Effector memory CD4-positive, alpha-beta T cell (primary cell): Measurements from ENCODE around the gene MDN1.
"Not testable (repeated sequence)": the region's sequence is repeated elsewhere in the genome, so short reads cannot be mapped to it uniquely, and the experiment has no call there.

Experiments
- DNase-seq, 3 donors: peaks; one replicate each; pipeline ENCODE4 v3.0.0-alpha.2; 2020
- H3K27ac ChIP-seq: 2 replicates; pipeline ENCODE4 v1.7.0; 2013; ENCODE audit warnings: mild to moderate bottlenecking, low read length, moderate library complexity; ENCODE audit not compliant: insufficient read depth, poor library complexity, severe bottlenecking
- H3K27me3 ChIP-seq: replicated peaks from 2 replicates; pipeline ENCODE4 v1.7.0; 2013; ENCODE audit warnings: mild to moderate bottlenecking, low read length; ENCODE audit not compliant: insufficient read depth, control insufficient read depth, poor library complexity, severe bottlenecking
- H3K36me3 ChIP-seq: 2 replicates; pipeline ENCODE4 v1.7.0; 2013; ENCODE audit warnings: mild to moderate bottlenecking, low read length, moderate library complexity; ENCODE audit not compliant: control insufficient read depth, insufficient read depth
- H3K4me1 ChIP-seq: 2 replicates; pipeline ENCODE4 v1.7.0; 2013; ENCODE audit warnings: low read length, mild to moderate bottlenecking; ENCODE audit not compliant: control insufficient read depth, insufficient read depth, poor library complexity, severe bottlenecking
- H3K4me3 ChIP-seq: 2 replicates; pipeline ENCODE4 v1.7.0; 2013; ENCODE audit warnings: low read length, low read depth, mild to moderate bottlenecking; ENCODE audit not compliant: insufficient read depth, poor library complexity, severe bottlenecking
- H3K9me3 ChIP-seq: 2 replicates; pipeline ENCODE4 v1.7.0; 2013; ENCODE audit warnings: mild to moderate bottlenecking, low read length, moderate library complexity; ENCODE audit not compliant: control insufficient read depth

Gene MDN1

DNA sequence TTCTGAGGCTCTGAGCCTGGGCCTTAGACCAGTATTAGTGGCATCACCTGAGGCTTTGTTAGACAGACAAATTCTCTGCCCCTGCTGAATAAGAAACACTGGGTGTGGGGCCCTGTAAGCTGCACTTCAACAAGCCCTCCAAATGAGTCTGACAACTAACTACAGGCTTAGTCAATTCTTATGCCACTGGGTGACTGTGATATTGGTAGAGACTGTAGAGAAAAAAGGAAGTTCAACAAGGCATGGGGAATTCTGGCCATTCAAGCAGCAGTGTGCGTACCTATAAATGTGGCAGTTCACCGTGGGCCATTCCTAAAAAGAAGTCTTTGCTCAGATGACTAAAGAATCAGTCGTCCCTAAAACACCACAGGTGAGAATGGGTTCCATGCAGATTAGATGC is 82.7 kb downstream of the MDN1 start:
- no peak for DNase-seq
- Histone ChIP-seq H3K4me3 (no peak overlapping the region), H3K27me3 (no peaks in the 10 kb centered on the region), H3K36me3 (peaks cover 23% of the 10 kb centered on the region), H3K9me3 (no peaks in the 10 kb centered on the region), H3K4me1 (no peaks in the 10 kb centered on the region), H3K27ac (no peak overlapping the region)

DNA sequence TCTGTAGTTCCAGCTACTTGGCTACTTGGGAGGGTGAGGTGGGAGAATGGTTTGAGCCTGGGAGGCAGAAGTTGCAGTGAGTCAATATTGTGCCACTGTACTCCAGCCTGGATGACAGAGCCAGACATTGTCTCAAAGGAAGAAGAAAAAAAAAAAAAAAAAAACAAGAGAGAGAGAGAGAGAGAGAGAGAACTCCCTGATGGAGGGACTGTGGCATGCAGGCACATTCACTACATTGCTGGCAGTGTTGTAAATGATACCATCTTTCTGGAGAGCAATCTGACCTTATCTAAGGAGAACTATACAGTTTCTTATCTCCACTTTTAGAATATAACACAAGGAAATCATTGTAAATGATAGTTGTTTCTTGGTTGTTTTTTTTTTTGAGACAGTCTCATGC is 85.1 kb downstream of the MDN1 start:
- no peak for DNase-seq
- Histone ChIP-seq H3K27ac (no peak overlapping the region), H3K36me3 (peaks cover 41% of the 10 kb centered on the region), H3K4me3 (no peak overlapping the region), H3K9me3 (no peaks in the 10 kb centered on the region), H3K27me3 (no peaks in the 10 kb centered on the region), H3K4me1 (no peaks in the 10 kb centered on the region)

DNA sequence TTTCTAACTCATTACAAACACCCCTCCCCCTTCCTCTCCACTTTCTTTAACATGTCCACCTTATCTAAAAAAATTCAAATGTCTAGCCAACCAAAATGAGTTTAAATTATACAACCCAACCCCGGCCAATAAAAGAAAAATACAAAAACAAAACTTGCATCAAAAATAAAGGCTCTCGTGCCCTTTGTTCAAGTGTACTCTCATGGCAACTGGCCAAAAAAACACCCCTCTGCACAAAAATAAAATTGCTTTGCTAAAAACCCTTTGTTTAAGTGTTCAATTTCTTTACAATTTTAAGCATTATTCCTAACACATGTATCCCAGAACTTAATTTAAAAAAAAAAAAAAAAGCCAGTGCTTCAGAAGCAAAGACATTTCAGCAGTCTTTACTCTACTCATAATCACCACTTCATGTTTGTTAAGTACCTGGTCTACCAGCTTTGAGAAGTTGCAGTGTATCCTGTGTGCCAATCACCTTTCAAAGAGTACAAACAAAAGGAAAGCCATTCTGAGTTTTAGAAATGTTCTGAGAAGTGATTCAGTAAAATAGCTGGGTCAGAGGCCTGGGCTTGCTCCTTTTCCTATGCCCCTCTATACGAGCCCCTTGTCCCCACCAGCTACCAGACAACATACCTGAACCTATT is 87.5 kb downstream of the MDN1 start:
- H3K27me3 ChIP-seq: no peaks in the 10 kb centered on the region

DNA sequence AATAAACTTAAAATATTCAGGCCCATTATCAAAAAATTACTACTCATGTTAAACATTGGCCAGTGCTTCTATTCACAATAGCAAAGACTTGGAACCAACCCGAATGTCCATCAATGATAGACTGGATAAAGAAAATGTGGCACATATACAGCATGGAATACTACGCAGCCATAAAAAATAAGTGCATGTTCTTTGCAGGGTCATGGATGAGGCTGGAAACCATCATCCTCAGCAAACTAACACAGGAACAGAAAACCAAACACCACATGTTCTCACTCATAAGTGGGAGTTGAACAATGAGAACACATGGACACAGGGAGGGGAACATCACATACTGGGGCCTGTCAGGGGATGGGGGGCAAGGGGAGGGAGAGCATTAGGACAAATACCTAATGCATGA is 88.3 kb downstream of the MDN1 start:
- H3K27ac ChIP-seq, H3K9me3 ChIP-seq, H3K4me3 ChIP-seq, H3K4me1 ChIP-seq, H3K27me3 ChIP-seq, DNase-seq: not testable (repeated sequence)
- H3K36me3 ChIP-seq: peaks cover 55% of the 10 kb centered on the region

More for the DNA sequence above, 87.5 kb downstream of the MDN1 start:
- Histone ChIP-seq H3K36me3 (peaks cover 55% of the 10 kb centered on the region), H3K4me3 (no peak overlapping the region), H3K9me3 (no peaks in the 10 kb centered on the region), H3K4me1 (no peaks in the 10 kb centered on the region), H3K27ac (no peak overlapping the region)
- DNase-seq: no peak

DNA sequence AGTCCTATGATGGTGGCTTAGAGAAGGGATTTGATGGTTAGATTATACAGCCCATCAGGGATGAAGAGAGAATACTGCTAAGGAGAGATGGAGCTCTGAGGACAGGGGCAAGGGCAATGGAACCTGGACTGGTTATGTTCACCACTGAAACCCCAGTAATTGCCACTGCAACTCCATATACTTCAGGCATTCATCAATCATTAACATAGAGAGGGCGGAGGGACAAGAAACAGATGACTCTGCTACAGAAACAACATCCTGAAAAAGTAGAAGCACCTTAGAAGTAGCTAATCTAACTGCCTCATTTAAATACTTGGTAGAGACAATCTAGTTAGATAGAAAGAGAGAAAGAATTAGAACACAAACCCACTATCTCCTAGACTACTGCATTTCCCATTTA is 89.8 kb downstream of the MDN1 start:
- DNase-seq: no peak
- no peaks in the 10 kb centered on the region for H3K4me1 ChIP-seq
- H3K27ac ChIP-seq: no peak overlapping the region
- no peaks in the 10 kb centered on the region for H3K27me3 ChIP-seq
- peaks cover 62% of the 10 kb centered on the region for H3K36me3 ChIP-seq
- no peak overlapping the region for H3K4me3 ChIP-seq
- H3K9me3 ChIP-seq: no peaks in the 10 kb centered on the region

DNA sequence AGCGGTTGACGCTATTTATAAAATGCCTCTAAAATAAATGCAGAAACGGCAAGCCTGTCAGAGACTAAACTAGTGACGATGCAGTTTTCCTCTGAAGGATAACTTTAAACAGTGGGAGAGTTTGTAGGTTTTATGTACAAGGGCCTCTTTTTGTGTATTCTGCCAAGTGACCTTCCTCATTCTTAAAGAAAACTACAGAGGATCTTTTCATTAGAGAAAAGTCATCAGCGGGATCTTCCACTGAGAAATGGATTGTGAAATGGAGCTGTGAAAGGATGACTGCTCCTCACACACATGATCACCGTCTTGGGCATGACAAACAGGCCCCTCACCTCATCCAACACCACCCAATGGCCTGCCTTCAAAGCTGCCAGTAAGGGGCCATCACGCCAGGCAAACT is 92.1 kb downstream of the MDN1 start:
- Histone ChIP-seq H3K27me3 (no peaks in the 10 kb centered on the region), H3K36me3 (peaks cover 75% of the 10 kb centered on the region), H3K4me1 (no peaks in the 10 kb centered on the region), H3K9me3 (no peaks in the 10 kb centered on the region), H3K4me3 (no peak overlapping the region), H3K27ac (no peak overlapping the region)
- no peak for DNase-seq

DNA sequence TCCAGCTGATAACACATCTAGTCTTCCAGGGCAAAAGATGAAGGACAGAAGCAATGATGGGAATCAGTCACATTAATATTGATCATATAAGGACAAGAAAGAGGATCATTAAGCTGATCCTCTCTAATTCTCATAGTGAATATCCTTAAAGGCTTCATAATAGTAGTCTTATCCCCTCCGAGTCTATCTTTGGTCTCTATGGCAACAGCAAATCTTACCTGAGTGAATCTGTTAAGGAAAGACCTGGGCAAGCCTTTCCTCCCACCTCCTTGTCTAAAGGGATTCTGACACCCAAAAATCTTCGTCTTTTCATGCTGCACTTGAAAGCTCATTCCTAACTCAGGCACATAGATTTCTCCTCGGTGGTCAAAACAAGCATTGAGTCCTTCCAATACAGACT is 94.6 kb downstream of the MDN1 start:
- Histone ChIP-seq H3K27ac (no peak overlapping the region), H3K9me3 (no peaks in the 10 kb centered on the region), H3K36me3 (peaks cover 61% of the 10 kb centered on the region), H3K4me3 (no peak overlapping the region), H3K4me1 (no peaks in the 10 kb centered on the region), H3K27me3 (no peaks in the 10 kb centered on the region)
- no peak for DNase-seq

DNA sequence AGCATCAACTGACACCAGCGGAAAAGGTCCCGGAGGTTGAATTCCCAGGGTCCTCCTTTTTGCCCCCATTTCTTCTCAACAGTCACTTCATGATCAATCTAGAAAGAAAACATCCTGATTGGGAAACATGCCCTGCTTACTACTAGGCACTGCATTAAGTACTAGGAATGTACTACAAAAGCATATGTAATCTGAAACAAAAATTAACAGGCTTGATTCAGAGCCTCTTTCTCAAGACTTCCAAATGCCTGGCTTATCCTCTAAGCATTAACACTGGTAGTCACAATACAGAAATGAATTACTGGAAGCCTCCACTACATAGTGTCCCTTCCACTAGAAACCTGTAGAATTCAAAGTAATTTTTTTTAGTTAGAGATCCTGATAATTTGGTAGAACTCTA is 96.5 kb downstream of the MDN1 start:
- H3K4me1 ChIP-seq: no peaks in the 10 kb centered on the region
- H3K4me3 ChIP-seq: no peak overlapping the region
- peaks cover 63% of the 10 kb centered on the region for H3K36me3 ChIP-seq
- no peaks in the 10 kb centered on the region for H3K27me3 ChIP-seq
- DNase-seq: no peak
- H3K27ac ChIP-seq: no peak overlapping the region
- no peaks in the 10 kb centered on the region for H3K9me3 ChIP-seq

DNA sequence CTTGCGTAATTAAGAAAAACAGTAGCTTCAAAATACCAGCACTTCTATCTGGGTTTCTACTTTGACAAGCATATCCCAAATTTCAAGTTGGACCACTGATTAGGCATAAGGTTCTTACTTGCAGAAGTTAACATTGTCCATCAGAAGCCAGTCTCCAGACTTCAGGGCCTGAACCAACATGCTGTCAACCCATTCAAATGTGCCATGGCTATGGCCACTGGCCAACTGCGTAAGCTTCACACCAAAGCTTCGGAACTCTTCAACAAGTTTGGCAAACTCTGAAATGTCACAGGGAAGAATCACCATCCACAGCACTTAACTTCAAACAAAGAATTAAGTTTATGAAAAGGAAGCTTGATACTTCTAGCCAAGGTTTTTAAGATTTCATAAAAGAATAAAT is 103.1 kb downstream of the MDN1 start:
- H3K4me3 ChIP-seq: no peak overlapping the region
- H3K27me3 ChIP-seq: no peaks in the 10 kb centered on the region
- no peaks in the 10 kb centered on the region for H3K9me3 ChIP-seq
- no peak overlapping the region for H3K27ac ChIP-seq
- H3K4me1 ChIP-seq: no peaks in the 10 kb centered on the region
- no peak for DNase-seq
- peaks cover 75% of the 10 kb centered on the region for H3K36me3 ChIP-seq

DNA sequence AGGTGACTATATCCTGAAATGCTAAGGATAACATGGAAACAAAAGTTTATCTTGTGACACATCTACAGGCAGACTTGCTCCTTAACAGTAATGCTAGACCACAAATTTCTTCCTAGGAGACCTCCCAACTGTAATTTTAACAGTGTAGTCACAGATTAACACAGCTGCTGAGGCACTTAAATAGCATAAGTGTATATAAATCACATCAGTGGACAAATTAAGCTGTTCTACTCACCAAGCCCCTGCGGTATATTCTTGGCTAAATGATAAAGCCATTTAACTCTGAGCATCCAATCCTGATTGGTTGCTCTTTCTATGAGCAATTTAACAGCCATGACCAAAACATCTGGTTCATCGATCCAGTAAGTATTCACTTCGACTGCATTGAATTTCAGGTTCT is 107.8 kb downstream of the MDN1 start:
- no peaks in the 10 kb centered on the region for H3K27me3 ChIP-seq
- peaks cover 88% of the 10 kb centered on the region for H3K36me3 ChIP-seq
- no peak overlapping the region for H3K27ac ChIP-seq
- no peaks in the 10 kb centered on the region for H3K9me3 ChIP-seq
- H3K4me3 ChIP-seq: no peak overlapping the region
- no peaks in the 10 kb centered on the region for H3K4me1 ChIP-seq
- DNase-seq: no peak
